Hepatic stellate cell (primary cell): ENCODE data around the gene RRP9.
A peak's percentile ranks its signal among the peaks of the same experiment; 100 is the strongest.

Experiments used
- DNase-seq: peaks from one replicate; pipeline ENCODE4 v3.0.0; 2011; ENCODE audit warnings: low spot score

The RRP9 gene

DNA sequence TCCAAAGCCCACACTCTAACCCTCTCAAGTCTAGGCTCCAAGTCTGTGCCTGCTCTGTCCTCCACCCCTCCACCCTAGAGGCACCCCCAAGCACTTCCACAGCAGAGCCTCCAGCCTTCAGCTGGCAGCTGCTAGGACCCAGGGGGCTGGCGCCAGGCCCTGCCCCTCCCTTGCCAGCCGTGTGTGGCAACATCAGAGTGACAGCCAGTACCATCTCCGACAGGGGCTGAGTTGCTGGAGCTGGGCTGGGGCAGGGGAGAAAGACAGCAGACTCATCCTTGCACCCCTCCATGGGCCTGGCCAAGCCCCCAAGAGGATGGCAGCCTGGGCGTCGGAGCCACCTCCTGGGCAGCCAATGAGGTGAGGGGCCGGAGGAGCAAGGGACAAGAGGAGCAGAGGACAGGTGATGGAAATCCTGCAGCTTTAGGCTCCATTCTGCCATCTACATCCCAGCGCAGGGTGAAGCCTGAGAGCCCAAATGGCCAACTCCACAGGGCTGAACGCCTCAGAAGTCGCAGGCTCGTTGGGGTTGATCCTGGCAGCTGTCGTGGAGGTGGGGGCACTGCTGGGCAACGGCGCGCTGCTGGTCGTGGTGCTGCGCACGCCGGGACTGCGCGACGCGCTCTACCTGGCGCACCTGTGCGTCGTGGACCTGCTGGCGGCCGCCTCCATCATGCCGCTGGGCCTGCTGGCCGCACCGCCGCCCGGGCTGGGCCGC is 13.6 kb upstream of the RRP9 start, which contains the start of gene GPR62:
GPR62 (plus strand) TSS at position 207 of the 718 bp plus-strand sequence; CDS start at position 479, 272 bp downstream.
- no peak for DNase-seq

DNA sequence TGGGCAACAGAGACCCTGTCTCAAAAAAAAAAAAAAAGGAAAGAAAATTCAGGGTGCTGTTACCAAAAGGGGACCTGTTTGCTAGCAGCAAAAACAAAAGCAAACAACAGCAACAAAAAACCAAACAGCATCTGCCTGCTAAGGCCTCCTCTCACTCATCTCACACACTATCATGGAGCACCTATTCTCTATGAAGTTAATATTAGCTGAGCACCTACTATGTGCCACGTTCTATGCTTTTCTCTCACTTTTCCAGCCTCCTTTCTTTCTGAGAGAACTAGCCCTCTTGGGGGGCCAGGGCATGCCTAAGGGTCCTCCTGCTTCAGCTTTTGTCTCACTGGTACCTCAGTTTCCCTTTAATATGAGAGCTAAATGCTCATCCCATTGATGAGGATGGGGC is 13.0 kb upstream of the RRP9 start:
- no peak for DNase-seq

GRCh38 chr3:51954105-51954504 is 12.4 kb upstream of the RRP9 start:
- DNase-seq, result no peak

- peak; percentile 29 for DNase-seq
These were observed 11.7 kb upstream of the RRP9 start for GRCh38 chr3:51953445-51953844.

- DNase-seq, result no peak
These were observed 9.2 kb upstream of the RRP9 start for GRCh38 chr3:51950899-51951298.

- DNase-seq, result no peak
These were observed 7.4 kb upstream of the RRP9 start for GRCh38 chr3:51949121-51949520.

- DNase-seq, result no peak
These were observed 6.4 kb upstream of the RRP9 start for GRCh38 chr3:51948016-51948580.

- no peak for DNase-seq
These were observed 5.7 kb upstream of the RRP9 start for GRCh38 chr3:51947215-51947900.

DNA sequence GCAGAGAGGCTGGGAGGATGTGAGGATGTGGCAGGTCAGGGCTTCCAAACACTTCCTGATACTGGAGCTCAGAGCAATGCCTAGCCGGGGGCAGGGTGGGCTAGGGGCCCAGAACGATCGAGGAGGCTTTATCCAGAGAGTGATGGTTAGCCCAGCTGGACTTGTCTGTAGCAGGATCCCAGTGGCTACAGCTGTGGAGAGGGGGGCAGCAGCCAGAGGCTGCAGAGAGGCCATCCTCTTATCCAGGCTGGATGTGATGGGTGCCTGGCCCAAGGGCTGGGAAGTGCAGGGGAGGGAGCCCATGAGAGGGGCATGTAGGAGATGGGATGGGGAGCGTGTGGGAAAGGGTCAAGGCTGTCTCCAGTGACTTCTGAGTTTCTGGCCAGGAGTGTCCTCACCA is 5.1 kb upstream of the RRP9 start:
- no peak for DNase-seq

- no peak for DNase-seq
These were observed 4.4 kb upstream of the RRP9 start for GRCh38 chr3:51945926-51946705.

DNA sequence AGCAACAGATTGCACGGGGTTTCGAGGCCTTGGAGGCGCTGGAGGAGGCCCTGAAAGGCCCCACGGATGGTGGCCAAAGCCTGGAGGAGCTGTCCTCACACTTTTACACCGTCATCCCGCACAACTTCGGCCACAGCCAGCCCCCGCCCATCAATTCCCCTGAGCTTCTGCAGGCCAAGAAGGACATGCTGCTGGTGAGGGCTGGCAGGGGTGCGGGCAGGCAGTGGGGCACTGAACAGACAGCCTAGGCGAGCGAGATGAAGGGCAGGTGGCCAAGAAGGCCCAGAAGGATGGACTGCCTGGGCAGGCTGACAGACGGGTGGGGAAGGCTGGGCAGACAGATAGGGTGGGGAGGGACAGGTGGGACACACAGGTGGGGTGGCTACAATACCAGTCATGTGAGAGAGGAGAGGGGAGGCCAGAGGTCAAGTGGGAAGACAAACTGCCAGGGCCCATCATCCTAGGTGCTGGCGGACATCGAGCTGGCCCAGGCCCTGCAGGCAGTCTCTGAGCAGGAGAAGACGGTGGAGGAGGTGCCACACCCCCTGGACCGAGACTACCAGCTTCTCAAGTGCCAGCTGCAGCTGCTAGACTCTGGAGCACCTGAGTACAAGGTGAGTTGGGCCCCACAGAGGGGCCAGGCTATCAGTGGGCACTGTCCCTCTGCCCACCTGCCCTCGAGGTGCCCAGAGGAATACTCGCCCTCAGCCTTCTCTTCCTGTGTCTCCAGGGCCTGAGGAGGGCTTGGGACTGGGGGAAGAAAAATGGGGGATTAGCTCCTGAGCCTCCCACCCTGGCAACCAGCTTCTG is 3.5 kb upstream of the RRP9 start:
- no peak for DNase-seq

DNA sequence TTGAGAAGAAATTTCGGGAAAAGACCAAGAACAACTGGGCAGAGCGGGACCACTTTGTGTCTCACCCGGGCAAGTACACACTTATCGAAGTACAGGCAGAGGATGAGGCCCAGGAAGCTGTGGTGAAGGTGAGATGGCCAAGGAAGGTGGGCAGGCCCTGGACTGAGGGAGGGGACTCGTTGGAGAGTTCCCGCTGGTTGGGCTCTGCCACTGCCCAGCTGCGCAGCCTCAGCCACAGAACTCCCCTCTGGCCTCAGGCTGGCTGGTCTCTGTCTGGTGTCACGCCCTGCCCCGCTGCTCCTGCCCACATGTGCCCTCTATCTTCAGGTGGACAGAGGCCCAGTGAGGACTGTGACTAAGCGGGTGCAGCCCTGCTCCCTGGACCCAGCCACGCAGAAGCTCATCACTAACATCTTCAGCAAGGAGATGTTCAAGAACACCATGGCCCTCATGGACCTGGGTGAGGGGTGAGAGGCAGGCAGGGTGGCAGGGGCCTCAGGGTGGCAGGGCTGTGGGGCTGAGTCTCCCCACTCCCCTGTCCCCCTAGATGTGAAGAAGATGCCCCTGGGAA is 2.8 kb upstream of the RRP9 start:
- DNase-seq, result no peak

- DNase-seq, result no peak
These were observed 2.0 kb upstream of the RRP9 start for GRCh38 chr3:51943451-51944391.

DNA sequence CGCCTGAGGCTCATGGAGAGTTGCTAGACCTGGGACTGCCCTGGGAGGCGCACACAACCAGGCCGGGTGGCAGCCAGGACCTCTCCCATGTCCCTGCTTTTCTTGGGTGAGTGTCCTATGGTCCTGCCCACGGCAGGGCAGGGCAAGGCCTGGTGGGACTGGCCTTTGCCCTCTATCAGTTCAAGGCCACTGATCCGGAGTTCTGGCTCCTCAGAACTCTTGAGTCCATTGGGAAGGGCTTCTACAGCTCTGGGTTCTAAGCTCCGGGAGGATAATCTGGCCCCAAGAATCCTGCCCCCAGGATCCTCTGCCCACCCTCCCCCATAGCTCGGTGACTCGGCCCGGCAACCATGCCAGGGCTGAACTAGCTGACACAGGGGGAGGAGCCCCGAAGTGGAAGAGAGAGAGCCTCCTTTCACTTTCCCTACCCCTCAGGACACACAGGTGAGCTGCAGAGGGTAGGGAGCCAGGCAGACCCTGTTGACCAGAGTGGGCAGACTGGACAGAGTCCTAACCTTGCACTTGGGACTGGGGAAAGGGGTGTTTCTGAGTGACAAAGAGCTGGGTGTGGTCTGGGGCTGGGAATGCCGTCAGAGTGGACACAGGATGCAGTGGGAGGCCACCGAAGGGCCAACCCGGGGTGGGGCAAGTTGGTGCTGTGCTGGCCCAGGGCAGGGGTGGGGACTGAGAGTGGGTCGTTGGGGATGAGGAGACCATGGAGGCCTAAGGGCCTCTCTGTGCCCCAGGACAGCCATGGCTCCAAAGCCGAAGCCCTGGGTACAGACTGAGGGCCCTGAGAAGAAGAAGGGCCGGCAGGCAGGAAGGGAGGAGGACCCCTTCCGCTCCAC is 1.1 kb upstream of the RRP9 start:
- peak; percentile 97 for DNase-seq

GRCh38 chr3:51941463-51941797 is 274 bp downstream of the RRP9 start:
- DNase-seq, result no peak

- DNase-seq, result no peak
These were observed 849 bp downstream of the RRP9 start for GRCh38 chr3:51940648-51941462.

GRCh38 chr3:51938780-51939425 is 2.8 kb downstream of the RRP9 start:
- no peak for DNase-seq
